HG03457 (cell line): ENCODE measurements around the gene GIPC3.
"Not testable (repeated sequence)": the region's sequence is repeated elsewhere in the genome, so short reads cannot be mapped to it uniquely, and the experiment has no call there.

ENCODE experiments used
- ATAC-seq: cut with Tn5 transposase; IDR thresholded peaks from one replicate; pipeline ENCODE4 v1.9.1; 2021; ENCODE audit warnings: moderate number of reproducible peaks; ENCODE audit not compliant: unreplicated experiment

Gene GIPC3

DNA sequence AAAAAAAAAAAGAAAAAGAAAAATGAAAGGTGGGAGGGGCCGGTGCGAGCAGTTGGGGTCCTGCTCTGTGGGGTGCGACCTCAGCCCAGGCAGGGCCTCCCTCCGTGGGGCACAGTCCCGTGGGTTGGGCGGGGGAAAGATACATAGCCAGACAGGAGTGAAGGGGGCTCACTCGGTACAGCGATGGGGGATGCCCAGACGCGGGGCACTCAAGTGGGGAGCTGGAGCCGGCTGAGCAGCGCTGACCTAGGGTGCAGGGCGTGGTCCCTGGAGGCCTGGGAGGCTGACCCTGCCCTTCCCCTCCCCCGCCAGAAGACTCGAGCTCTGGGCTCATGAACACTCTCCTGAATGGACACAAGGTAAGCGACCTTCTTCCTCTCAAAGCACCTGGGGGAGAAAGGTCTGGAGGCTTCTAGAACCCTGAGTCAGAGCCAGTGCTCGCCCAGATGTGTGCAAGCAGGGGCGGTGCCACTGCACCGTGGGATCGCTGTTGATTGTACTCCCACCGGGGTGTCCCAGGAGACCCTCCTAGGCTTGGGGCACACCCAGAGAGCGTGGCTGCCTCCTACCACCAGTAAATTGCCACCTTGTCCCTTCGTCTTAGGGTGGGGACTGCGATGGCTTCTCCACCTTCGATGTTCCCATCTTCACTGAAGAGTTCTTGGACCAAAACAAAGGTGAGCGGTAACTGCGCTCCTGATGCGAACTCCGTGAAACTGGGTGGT lies 9.2 kb upstream of the GIPC3 start:
- no peak for ATAC-seq

DNA sequence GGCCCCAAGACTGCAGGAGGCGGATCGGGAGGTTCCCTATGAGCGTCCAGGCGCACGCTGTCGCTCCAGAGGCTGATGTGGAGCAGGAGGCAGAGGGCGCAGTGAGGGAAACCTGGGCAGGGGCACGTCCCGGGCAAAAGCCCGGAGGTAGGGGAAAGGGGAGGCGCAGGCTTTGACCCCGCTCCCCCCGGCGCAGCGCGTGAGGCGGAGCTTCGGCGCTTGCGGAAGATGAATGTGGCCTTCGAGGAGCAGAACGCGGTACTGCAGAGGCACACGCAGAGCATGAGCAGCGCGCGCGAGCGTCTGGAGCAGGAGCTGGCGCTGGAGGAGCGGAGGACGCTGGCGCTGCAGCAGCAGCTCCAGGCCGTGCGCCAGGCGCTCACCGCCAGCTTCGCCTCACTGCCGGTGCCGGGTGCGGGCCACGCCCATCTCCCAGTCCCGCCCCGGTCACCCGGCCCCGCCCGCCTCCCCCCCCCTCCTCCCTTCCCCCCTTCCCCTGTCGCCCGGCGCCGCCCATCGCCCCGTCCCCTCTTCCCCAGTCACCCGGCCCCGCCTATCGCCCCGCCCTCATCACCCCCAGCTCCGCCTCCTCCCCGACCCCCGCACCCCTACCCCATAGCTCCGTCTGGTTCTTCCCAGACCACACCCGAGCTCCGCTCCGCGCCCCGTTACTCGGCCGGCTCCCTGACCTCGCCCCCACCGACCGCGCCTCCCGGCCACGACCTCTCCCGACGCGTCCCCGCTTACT lies 8.4 kb upstream of the GIPC3 start:
- no peak for ATAC-seq

DNA sequence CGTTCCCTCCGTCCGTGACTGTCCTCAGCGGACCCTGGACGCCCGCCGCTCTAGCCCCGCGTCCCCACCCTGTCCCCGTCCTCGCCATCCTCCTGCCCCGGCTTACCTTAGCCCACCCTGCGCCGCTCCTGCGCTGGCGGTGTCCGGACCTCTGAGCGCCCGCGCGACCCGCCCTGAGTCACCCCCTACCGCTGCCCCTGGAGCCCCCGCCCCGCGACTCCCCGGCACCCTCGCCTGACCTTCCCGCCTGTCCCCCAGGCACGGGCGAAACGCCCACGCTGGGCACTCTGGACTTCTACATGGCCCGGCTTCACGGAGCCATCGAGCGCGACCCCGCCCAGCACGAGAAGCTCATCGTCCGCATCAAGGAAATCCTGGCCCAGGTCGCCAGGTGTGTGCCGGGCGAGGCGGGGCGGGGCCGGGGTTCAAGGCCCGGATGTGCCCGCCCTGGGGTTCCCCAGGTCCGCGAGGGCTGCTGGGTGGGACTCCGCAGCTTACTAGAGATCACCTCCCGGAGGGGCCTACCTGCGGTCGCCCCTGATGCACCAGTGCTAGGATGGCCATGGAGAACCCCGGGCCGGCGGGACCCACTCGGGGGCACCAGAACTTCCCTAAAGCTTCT lies 7.4 kb upstream of the GIPC3 start:
- no peak for ATAC-seq

DNA sequence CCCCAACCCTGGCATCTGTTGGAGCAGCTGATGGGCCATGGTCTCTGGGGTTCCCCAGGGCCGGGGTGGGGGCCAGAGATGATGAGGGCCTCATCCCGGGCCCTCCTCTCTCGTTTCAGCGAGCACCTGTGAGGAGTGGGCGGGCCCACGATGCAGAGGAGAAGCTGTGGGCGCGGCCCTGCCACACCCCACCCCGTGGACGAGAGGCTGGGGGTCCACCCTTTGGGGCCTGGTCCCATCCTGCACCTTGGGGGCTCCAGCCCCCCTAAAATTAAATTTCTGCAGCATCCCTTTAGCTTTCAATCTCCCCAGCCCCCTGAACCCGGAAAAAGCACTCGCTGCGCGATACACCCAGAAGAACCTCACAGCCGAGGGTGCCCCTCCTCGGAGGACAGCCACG lies 6.9 kb upstream of the GIPC3 start:
- no peak for ATAC-seq

DNA sequence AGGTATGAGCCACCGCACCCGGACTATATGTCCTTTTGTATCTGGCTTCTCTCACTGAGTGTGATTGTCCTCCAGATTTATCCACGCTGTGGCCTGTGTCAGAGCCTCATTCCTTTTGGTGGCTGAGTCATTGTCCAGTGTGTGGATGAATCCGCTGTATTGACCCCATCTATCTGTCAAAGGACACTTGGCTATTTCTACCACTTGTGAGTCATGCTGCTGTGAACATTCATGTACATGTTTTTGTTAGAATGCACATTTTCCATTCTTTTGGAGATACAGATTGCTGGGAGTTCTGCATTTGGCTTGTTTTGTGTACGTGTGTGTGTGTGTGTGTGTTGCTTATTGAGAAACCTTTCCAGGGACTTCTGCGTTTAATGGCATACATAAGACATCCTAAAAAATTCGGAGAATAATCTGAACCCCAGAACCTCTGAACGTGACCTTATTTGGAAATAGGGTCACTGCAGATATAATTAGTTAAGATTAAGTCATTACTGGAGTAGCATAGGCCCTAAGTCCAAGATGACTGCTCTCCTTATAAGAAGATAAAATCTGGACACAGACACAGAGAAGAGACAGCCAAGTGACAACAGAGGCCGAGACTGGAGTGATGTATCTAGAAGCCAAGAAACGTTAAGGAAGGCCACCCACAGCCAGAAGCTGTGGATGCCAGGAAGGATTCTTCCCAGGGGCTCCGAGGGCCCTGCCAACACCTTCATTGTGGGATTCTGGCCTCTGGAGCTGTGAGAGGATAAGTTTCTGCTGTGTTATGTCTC lies 4.9 kb upstream of the GIPC3 start:
- no peak for ATAC-seq

DNA sequence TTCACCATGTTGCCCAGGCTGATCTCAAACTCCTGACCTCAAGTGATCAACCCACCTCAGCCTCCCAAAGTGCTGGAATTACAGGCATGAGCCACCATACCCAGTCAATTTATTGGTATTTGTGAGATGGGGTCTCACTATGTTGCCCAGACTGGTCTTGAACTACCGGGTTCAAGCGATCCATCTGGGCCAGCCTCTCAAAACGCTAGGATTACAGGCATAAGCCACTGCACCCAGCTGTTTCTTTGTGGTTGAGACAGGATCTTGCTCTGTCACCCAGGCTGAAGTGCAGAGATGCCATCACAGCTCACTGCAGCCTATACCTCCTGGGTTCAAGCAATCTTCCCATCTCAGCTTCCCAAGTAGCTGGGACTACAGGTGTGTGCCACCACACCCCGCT lies 3.5 kb upstream of the GIPC3 start:
- not testable (repeated sequence) for ATAC-seq

DNA sequence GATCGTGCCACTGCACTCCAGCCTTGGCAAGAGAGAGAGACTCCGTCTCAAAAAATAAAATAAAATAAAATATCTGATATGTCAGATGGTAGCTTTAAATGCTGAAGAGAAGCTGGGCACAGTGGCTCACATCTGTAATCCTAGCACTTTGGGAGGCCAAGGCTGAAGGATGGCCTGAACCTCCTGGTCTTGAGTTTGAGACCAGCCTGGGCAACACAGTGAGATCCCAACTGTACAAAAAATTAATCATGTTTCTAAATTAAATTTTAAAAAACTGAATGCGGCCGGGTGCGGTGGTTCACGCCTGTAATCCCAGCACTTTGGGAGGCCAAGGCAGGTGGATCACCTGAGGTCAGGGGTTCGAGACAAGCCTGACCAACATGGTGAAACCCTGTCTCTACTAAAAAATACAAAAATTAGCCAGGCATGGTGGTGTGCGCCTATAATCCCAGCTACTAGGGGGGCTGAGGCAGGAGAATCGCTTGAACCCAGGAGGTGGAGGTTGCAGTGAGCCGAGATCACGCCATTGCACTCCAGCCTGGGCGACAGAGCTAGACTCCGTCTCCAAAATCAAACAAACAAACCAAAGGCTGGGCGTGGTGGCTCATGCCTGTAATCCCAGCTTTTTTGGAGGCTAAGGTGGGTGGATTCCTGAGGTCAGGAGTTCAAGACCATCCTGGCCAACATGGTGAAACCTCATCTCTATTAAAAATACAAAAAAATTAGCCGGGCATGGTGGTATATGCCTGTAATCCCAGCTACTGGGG lies 1.1 kb upstream of the GIPC3 start:
- not testable (repeated sequence) for ATAC-seq

DNA sequence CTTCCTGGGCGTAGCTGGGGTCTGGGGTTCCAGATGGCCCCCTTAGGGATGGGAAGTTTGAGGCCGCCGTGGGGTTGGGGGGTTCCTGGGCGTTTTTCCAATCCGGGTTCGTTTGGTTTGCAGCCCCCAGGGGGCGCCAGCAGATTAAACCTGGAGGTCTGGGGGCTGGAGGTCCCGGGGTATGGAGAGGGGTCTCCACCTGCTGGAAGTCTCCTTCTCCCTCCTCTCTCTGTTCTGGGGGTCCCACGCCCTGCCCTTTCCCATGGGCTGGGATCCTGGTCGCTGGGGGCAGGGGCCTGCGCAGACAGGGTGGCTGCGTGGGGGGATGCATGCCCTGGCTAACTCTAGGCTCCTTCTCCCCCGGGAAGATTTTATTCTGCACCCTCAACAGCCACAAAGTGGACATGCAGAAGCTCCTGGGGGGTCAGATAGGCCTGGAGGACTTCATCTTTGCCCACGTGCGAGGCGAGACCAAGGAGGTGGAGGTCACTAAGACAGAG lies 899 bp downstream of the GIPC3 start:
- ATAC-seq, result no peak

DNA sequence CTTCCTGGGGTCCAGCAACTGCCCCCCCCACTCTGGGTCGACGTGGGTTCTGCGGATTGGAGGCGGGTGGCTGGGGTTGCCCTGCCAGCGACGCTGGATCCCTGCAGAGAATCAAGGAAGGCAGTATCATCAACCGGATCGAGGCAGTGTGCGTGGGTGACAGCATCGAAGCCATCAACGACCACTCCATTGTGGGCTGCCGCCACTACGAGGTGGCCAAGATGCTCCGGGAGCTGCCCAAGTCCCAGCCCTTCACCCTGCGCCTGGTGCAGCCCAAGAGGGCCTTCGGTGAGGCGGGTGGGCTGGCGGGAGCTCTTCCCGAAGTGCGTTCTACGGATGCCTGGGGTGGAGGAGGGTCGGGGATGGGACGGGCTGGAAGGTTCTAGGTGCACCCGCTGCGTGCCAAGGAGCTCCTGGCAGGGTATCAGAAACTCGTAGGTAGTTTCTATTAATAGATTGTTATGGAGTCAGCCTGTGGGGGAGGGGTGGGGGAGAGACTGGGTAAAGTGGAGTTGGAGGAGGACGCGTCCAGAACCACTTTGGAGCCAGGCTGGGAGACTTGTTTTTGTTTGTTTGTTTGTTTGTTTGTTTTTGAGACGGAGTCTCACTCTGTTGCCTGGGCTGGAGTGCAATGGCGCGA lies 1.5 kb downstream of the GIPC3 start:
- no peak for ATAC-seq

DNA sequence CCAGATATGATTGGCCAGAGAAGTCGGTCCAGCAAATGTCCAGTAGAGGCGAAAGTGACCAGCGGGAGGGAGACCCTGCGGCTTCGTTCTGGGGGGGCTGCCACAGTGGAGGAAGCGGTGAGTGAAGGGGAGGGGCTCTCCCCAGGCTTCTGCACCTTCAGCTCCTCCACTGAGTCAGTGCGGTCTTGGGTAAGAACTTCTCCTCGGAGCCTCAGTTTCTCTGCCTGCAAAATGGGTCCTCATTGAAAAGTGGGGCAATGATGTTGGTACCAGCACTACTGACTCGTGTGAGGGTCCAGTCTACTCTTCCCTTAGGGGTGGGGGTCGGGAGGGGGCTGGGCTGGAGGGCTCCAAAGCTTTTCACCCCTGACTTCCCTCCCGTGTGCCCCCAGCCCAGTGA lies 4.2 kb downstream of the GIPC3 start:
- no peak for ATAC-seq

DNA sequence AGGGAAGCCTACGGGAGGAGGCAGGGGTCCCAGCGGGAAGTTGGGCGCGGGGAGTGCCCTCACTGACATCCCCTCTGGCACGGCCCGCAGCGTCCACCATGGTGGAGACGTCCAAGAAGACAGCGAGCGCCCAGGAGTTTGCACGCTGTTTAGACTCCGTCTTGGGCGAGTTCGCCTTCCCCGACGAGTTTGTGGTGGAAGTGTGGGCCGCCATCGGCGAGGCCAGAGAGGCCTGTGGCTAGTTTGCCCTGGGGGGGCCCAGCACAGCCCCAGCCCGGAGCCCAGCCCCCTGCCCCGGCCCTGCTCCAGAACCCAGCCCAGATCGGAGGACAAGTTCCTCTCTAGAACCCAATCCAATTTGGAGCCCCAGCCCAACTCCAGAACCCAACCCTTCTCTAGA lies 4.7 kb downstream of the GIPC3 start:
- ATAC-seq, result no peak

DNA sequence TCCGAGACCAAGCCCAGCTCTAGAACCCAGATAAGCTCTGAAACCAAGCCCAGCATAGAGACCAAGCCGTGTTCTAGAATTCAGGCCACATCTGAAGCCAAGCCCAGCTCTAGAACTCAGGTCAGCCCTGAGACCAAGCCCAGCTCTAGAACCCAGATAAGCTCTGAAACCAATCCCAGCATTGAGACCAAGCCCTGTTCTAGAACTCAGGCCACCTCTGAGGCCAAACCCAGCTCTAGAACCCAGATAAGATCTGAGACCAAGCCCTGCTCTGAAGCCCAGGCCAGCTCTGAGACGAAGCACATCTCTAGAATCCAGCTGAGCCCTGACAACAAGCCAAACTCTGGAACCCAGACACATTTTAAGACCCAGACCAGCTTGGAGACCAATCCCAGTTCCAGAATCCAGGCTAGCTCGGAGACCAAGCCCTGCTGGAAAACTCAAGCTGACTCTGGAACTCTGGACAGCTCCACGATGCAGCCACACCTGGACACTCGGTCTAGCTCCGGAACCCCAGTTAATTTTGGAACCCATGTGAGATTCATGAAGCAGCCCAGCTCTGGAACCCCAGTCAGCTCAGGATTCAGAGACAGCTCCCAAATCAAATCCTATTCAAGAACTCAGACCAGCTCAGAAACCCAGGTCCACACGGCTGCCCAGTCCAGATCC lies 5.8 kb downstream of the GIPC3 start:
- ATAC-seq, result no peak

DNA sequence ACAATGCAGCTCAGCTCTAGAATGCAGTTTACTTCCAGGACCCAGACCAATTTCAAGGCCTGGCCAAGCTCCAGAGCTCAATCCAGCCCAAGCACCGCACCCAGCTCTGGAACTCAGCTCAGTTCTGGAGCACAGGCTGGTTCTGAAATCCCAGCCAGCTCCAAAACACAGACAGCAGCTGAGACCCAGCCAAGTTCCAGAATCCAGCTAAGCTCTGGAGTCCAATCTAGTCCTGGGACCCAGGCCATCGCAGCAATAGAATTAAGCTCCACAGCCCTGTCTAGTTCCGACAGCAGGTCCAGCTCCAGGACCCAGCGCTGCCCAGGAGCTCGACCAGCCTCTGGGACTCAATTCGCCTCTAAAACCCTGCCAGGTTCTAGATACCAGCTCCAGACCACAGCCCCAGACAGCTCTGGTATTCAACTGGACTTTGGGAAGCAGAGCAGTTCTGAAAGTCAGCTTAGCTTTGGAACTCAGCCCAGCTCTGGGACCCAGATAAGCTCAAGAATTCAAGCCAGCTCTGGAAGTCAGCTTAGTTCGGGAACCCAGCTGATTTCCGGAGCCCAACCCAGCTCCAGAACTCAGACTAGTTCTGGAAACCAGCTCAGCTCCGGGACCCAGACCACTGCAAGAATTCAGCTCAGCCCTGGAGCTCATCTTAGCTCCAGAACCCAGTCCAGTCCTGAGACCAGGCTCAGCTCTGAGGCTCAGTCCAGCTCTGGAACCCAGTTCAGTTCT lies 6.8 kb downstream of the GIPC3 start:
- no peak for ATAC-seq

DNA sequence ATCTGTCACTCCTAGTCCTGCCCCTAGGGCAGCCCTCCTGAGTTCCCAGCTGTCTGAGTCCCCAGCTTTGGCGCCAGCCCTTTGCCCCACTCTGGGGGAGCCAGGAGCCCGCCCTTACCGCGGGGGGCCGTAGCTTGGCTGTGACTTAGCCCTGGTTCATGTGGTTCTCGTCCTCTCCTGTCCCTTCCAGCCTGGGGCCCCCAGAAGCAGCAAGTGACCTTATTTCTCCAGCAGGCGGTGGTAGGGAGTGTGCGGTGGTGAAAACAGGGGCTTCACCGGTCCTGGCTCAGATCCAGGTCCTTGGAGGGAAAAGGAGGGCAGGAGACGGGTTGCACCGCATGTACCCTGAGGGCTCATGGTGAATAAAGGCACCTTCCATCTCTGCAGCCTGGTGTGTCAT lies 7.9 kb downstream of the GIPC3 start:
- no peak for ATAC-seq

DNA sequence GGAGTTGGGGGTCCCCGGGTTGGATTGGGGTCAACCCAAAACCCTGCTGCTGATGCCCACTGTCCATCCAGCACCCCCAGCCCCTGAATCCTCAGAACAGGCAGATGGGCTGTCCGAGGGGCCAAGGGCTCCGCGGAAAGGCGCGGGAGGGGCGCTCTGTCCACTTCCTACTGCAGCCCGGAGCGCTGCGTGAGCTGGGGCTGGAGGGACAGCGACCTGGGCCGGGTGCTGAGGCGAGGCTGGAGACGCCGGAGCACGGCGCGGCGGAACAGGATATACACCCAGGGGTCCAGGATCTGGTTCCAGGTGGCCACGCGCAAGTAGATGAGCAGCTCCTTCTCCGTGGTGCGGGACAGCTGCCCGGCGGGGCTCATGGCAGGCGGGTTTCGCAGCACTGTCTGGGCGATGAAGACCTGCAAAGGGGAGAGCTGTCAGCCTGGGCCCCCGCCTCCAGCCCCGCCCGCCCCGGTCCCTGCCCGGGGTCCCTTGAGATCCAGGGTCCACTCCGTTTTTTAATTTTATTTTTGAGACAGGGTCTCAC lies 10.3 kb downstream of the GIPC3 start:
- ATAC-seq, result no peak

DNA sequence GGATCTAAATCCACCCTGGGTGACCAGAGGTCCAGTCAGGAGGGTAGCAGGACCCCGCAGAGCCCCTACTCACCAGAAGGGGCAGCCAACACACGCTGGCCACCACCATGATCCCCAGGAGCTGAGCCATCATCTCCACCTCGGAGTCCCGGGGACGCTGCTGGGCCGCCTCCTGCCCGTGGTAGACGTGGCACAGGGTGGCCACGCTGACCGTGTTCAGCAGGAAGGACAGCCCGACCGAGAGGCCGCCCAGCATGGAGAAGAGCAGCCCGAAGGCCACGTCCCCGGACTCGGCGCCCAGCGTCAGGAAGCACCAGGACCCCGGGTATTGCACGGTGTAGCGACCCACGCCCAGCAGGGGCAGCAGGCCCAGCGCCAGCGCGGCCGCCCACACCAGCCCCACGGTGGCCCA lies 14.5 kb downstream of the GIPC3 start:
- no peak for ATAC-seq

DNA sequence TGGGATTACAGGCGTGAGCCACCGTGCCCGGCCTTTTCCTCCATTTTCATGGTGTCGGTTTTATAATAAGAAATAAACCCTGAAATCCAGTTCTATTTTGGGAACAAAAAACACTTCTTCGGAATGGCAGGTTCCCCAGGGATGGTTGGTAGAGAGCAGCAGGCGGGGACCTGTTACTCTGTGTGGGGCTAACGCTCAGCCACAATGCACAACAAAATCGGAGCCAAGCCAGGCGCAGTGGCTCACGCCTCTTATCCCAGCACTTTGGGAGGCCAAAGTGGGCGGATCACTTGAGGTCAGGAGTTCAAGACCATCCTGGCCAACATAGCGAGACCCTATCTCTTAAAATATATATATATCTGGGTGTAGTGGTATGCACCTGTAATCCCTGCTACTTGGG lies 15.7 kb downstream of the GIPC3 start:
- ATAC-seq, result no peak

DNA sequence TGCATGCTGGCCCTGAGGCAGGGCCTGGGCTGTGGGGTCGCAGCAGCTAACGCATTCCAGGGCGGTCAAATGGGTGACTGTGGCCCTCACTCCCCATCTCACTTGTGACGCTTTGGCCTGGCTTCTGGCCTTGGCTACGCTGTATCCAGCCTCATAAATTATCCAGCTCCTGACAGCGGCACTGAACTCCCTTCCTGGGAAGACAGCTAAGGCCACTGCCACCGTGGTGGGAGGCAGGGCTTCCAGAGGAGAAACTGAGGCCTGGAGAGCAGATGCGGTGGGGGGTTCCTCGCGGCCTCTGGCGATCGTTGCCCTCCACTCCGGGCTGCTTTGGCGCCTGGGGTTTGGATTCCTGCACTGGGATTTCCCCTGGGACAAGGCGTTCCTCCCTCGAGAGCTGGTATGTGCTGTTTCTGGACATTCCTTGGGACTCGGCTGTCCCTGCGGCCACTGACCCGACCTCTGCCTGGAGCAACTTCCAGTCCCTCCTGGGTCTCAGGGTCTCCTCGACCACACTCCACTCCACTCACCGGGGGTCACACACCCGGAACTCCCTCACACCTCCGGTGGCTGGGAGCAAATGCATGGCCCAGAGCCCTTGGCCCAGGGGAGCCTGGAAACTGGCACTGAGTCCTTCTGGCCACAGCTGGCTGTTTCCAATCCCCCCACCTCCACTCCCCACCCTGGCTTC lies 18.0 kb downstream of the GIPC3 start:
- no peak for ATAC-seq
